Mucosa of rectum (tissue), 2 donors: ENCODE measurements around the gene CBLB.

Experiments used
- H3K27ac ChIP-seq, 2 donors: one replicate each; pipeline ENCODE4 v1.7.0; 2013; ENCODE audit warnings: inconsistent platforms in 2 of 2, low read depth in 2 of 2, low read length in 2 of 2
- H3K27me3 ChIP-seq, 2 donors: one replicate each; pipeline ENCODE4 v1.7.0; 2013; ENCODE audit warnings: low read length in 2 of 2; ENCODE audit not compliant: control insufficient read depth in 2 of 2, insufficient read depth in 2 of 2
- H3K36me3 ChIP-seq, 2 donors: one replicate each; pipeline ENCODE4 v1.7.0; 2013; ENCODE audit warnings: low read length in 2 of 2; ENCODE audit not compliant: control insufficient read depth in 2 of 2, insufficient read depth in 2 of 2
- H3K4me1 ChIP-seq, 2 donors: one replicate each; pipeline ENCODE4 v1.7.0; 2013; ENCODE audit warnings: low read length in 2 of 2, mild to moderate bottlenecking in 1 of 2; ENCODE audit not compliant: control insufficient read depth in 2 of 2, insufficient read depth in 2 of 2
- H3K4me3 ChIP-seq, 2 donors: one replicate each; pipeline ENCODE4 v1.7.0; 2013; ENCODE audit warnings: low read length in 2 of 2
- H3K9ac ChIP-seq, 2 donors: one replicate each; pipeline ENCODE4 v1.7.0; 2013; ENCODE audit warnings: low read length in 2 of 2, low read depth in 1 of 2, mild to moderate bottlenecking in 1 of 2
- H3K9me3 ChIP-seq, 2 donors: one replicate each; pipeline ENCODE4 v1.7.0; 2013; ENCODE audit warnings: low read length in 2 of 2; ENCODE audit not compliant: control insufficient read depth in 2 of 2
- donor health status: healthy.
- donor health status: Normal muscosa, but diverticular disease.

The CBLB gene

DNA sequence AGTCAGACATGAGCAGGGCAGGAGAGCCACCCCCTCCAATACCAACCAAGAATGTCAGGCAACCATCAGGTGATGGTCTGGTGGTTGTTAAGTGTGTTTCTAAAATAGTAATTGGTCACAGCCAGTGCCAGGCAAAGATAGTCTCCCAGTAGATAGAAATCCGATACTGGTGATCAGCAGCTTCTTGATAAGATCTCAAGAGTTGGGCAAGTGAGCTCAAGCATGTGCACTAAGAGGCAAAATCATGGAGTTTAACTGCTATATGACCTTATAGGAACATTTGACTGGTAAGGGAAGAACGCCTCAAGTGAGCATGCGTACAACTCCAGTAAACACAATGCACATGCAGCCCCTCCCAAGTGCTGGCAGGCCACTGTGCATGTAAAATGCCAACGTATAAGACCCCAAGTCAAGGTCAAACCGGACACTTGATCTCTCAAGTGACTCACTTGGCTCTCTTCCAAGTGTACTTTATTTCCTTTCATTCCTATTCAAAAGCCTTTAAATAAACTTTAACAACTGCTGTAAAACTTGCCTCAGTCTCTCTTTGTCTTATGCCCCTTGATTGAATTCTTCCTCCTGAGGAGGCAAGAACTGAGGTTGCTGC lies 36.0 kb upstream of the CBLB start:
- Histone ChIP-seq H3K27me3 (no peaks in the 10 kb centered on the region), H3K9ac (no peak overlapping the region), H3K9me3 (no peaks in the 10 kb centered on the region), H3K27ac (no peak overlapping the region), H3K36me3 (no peaks in the 10 kb centered on the region), H3K4me1 (no peaks in the 10 kb centered on the region), H3K4me3 (no peak overlapping the region)

DNA sequence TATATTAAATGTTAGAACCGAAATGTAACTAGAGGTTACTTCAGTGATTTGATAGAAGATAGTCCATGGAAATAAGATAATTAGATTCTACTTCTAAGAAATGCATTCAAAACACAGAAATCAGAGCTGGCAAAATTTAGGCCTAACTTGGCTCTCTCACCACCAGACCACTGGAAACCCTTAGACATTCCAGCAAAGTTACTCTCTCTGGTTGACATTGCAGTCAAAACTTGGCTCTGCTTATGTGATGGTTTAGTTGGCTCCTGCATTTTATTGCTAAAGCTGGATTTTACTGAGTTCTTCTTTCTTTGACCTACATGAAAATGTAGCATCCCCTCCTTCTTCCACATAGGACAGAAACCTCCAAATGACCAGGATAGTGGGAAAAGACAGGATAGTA lies 35.4 kb upstream of the CBLB start:
- no peak overlapping the region for H3K4me3 ChIP-seq
- no peaks in the 10 kb centered on the region for H3K36me3 ChIP-seq
- no peaks in the 10 kb centered on the region for H3K4me1 ChIP-seq
- H3K27ac ChIP-seq: no peak overlapping the region
- H3K27me3 ChIP-seq: no peaks in the 10 kb centered on the region
- H3K9me3 ChIP-seq: no peaks in the 10 kb centered on the region
- no peak overlapping the region for H3K9ac ChIP-seq

DNA sequence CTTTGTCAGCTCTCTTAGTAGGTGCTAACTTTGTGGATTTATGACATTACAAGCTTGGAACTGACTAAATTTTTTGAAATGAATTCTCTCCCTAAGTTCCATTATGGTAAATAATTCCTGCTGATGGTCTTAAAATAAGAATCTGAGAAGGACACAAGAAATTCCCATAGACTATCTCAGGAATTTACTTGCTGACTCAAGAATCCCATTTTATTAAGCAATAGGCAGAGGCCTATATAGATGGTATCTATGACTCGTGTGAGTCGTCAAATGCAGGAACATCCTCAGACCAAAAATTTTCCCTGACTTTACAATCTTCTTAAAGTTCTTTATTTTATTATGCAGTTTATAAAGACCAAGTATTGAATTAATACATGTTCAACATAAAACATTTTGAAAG lies 30.7 kb upstream of the CBLB start:
- Histone ChIP-seq H3K4me1 (no peaks in the 10 kb centered on the region), H3K27ac (no peak overlapping the region), H3K9ac (no peak overlapping the region), H3K9me3 (no peaks in the 10 kb centered on the region), H3K4me3 (no peak overlapping the region), H3K36me3 (no peaks in the 10 kb centered on the region), H3K27me3 (no peaks in the 10 kb centered on the region)

DNA sequence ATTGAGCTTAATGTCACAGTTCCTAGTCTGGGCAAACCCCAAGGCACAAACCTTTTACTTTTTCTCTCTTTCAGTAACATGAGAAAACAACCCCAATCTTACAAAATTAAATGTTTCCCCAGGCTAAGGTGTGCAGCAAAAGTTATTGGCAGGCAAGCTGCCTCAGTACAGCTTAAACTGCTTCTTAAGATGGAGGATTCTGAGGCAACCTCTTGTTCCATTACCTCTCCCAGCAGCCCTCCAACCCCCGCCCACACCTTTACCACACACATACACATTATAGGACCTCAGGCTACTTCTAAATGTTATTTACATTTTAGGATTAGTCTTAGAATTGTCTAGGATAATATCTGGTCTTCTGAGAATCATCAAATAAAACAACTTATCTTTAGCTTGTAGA lies 22.3 kb upstream of the CBLB start:
- Histone ChIP-seq H3K9me3 (no peaks in the 10 kb centered on the region), H3K4me3 (no peak overlapping the region), H3K4me1 (no peaks in the 10 kb centered on the region), H3K36me3 (no peaks in the 10 kb centered on the region), H3K27ac (no peak overlapping the region), H3K27me3 (no peaks in the 10 kb centered on the region), H3K9ac (no peak overlapping the region)

DNA sequence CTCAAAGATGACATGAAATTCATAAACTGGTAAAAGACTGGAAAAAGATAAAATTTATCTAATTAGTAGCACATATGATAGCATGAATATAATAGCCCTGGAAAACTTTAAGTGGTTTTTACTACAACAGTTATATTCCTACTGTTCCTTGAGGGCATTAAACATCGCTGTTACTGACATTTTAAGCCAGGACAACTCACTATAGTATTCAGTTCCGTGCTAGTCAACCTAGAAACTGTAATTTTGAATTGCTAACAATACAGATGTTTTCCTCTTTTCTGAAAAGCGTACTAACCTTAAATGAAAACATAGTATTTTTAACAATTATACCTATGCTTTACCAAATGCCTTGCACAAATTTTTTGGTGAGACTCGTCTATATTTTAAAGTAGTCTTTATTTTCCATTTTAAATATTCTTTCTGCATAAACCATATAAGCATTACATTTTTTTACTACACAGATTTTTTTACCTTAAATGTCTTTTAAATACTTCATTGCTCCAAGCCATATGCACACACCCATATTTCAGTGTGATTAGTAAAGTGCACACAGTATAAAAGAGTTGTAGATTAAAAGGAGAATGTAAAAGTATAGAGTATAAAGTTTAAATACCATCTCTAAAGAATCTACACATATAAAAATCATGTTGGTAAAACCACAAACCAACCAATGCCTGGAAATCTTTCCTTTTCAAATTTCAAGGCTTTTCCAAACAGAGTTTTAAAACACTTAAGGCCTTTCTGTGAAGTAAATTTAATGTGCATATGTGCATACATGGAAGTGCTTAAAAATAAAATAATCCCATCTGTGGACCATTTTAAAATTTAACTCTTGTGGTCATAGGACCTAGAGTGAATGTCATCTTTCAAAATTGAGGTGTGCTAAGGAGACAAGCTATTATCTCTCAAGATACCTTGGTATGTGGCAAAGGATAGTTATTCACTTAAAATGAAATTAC lies 20.1 kb upstream of the CBLB start:
- Histone ChIP-seq H3K4me1 (no peaks in the 10 kb centered on the region), H3K4me3 (no peak overlapping the region)

DNA sequence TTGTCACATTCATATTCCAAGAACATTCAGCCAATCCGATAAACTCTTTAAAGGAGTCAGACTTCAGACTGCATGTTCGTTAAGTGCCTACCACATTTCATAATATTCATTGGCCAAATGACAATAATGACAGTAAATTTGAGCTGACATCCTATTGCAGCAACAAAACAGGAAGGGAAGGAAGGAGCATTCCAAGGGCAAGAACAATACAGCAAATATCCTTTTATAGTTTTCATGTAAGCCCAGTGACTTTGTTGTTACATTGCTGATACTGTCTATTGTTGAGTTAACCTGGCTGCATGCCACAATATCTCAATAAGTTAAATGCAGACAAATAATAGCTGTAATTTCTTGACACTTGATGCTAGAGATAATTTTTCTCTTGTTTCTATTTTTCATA lies 16.4 kb upstream of the CBLB start:
- no peaks in the 10 kb centered on the region for H3K36me3 ChIP-seq
- H3K4me3 ChIP-seq: no peak overlapping the region
- no peak overlapping the region for H3K9ac ChIP-seq
- H3K27me3 ChIP-seq: no peaks in the 10 kb centered on the region
- no peak overlapping the region for H3K27ac ChIP-seq
- no peaks in the 10 kb centered on the region for H3K9me3 ChIP-seq
- no peaks in the 10 kb centered on the region for H3K4me1 ChIP-seq

More for the DNA sequence above, 20.1 kb upstream of the CBLB start:
- Histone ChIP-seq H3K27ac (no peak overlapping the region), H3K36me3 (no peaks in the 10 kb centered on the region), H3K9ac (no peak overlapping the region), H3K9me3 (no peaks in the 10 kb centered on the region), H3K27me3 (no peaks in the 10 kb centered on the region)

DNA sequence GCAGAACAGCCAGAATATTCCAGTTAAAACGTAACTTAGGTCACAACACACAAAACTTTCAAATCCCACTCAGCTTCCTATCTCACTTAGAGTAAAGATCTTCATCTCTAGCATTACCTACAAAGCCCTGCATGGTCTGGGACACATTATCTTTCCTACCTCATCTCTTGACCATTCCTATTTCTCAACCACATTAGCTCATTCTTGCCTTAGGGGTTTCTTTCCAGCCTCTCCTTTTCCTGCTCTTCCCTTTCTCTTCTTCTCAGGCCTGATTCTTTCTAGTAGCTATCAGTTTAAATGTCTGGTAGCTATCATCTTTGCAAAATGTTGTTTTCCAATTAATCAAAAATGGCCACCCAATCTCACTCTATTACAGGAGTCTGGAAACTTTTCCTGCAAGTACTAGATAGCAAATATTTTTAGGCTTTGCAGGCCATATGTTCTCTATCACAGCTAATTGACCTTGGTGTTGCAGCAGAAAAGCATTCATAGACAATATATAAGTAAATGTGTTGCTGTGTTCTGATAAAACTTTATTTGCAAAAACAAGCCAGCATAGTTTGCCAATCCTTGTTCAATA lies 15.1 kb upstream of the CBLB start:
- H3K4me3 ChIP-seq: no peak overlapping the region
- H3K27me3 ChIP-seq: no peaks in the 10 kb centered on the region
- H3K9ac ChIP-seq: no peak overlapping the region
- H3K9me3 ChIP-seq: no peaks in the 10 kb centered on the region
- no peaks in the 10 kb centered on the region for H3K4me1 ChIP-seq
- H3K36me3 ChIP-seq: no peaks in the 10 kb centered on the region
- H3K27ac ChIP-seq: no peak overlapping the region

DNA sequence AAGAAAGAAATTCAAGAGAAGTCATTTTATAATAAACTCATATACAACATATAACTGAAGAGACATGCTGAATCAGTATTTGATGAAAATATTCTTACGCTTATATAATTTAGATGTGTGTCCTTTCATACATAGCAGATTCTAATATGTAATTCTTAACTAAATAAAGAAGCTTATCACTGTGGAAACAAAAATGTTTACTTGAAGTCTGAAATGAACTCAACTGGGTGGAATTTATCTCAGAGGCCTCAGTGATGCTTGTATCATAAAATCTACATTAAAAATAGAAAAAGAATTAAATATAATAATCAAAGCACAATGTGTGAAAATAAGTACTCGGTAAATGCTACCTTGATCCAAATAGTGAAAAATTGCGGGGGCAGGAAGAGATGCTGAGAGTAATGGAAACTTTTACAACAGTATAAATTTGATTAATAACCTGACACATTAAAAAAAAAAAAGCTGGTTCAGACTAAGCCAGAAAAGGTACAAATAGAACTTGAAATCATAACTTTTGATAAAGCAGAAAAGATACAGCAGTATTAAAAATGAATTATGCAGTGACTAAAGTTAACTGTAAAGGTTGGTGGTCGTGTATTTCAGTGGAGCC lies 12.0 kb upstream of the CBLB start:
- no peak overlapping the region for H3K27ac ChIP-seq
- no peak overlapping the region for H3K4me3 ChIP-seq
- no peaks in the 10 kb centered on the region for H3K9me3 ChIP-seq
- no peaks in the 10 kb centered on the region for H3K27me3 ChIP-seq
- peaks cover 6 to 7% of the 10 kb centered on the region in 2 donors for H3K4me1 ChIP-seq
- no peaks in the 10 kb centered on the region for H3K36me3 ChIP-seq
- no peak overlapping the region for H3K9ac ChIP-seq

DNA sequence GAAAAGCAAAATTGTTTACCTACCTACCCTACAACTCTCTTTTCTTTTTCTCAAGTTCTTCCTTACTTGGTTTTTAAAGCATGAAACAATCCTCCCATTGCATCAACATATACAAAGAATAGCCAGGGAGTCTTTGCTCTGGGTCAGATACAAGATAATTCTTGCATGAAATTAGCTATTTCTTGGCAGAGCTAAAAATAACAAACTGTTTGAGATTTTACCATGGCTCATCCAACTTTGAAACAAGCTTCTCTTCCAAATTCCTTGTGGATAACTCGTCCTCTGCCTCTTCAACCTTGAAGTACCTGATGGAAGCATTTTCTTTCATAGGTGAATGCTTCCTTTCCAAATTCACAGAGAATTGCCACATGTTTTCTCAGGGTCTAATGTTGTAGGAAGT lies 9.2 kb upstream of the CBLB start:
- Histone ChIP-seq H3K36me3 (no peaks in the 10 kb centered on the region), H3K27me3 (no peaks in the 10 kb centered on the region), H3K27ac (no peak overlapping the region), H3K4me3 (no peak overlapping the region), H3K9me3 (no peaks in the 10 kb centered on the region), H3K9ac (no peak overlapping the region), H3K4me1 (peaks cover 6 to 7% of the 10 kb centered on the region in 2 donors)
